NCI-H748 treated with DMSO at 0.1 percent for 48 hours (cell line): ENCODE data around the gene HIC1.

Experiments used
- DNase-seq: peaks from one replicate; lab custom pipeline; 2025; lab: John Stamatoyannopoulos, UW

Gene HIC1

DNA sequence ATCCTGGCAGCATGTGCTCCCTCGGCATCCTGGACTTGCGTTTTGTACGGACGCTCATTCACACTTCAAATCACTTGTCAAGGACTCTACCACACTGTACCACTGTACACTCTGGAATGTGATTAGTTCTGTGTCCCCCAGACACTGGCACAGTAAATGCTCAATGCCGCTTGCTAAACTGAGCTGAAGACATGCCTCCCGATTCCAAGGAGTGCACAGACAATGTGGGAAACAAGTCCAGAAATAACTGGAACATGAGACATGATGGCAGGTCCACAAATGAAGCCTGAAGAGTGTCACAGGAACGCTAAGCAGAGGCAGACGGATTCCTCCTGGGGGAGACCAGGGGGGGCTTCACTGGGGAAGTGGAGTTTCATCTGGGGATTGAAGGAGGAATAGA, 22.1 kb downstream of the HIC1 start:
- no peak for DNase-seq

DNA sequence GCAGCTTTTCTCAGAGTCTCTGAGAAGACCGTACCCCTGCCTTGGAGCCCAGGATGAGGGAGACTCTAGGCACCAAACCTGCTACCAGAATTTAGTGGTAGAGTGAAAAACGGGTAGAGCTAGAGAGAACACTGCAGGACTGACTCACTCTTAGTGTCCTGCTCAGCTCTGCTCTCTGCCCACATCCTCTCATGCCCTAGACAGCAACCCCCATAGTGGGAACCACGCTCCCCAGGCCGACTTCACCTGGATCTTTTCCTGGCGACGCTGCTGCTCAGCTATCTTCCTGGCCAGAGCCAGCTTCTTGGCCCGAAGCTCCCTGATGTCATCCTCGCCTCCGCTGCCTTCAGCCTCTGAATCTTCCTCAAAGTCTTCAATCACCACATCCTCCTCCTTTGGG, 26.7 kb downstream of the HIC1 start:
- DNase-seq = no peak

DNA sequence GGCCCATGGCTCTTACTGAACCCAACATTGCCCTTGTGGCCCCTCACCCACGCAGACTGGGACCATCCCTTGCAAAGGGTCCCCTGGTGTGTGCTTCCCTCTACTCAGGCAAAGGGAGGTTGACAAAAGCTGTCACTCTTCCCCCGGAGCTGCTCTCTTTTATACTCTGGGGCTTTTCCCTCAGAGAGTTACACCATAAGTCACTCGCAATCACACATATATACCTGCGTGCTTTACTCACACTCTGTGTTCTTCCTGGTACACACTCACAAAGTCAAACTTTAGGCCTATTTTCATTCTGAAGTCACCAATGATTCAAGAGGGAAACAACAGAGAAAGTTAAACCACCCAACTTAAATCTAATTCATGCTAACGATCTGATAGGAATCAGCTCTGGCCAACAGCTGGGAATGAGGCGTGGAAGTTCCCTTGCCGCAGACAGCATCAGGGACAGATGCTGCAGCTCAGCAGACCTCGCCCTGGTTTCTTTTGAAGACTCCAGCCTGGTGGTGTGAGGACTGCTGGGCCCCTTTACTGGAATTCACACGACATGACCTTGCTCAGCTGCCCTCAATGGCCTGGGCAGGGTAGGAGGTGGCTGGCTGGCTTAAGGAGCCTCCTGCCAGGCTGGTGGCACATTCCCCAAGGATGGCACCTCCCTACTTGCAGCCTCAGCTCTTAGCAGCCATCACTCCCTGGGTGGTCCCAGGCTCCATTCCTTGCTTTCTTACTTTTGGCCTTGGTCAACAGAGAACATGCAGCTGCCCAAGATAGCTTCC, 27.3 kb downstream of the HIC1 start:
- no peak for DNase-seq

DNA sequence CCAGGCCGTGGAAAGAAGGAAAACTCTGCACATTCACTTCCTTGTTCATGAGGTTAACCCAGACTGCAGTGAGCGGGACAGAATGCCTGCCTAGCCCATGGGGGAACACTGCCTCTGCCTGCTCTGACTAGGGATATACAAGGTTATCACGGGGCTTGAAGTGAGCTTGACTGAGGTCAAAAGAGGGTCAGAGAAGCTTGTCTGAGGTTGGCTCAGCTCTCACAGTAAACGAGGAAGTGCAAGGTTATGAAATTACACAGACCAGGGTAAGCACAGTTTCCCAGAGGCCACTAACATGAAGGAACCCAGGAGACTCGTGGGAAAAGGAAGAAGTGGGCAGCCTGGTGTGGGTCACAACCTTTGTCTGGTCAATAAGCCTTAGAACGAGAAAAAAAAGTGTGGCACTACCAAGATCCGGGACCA, 28.7 kb downstream of the HIC1 start:
- DNase-seq = no peak

DNA sequence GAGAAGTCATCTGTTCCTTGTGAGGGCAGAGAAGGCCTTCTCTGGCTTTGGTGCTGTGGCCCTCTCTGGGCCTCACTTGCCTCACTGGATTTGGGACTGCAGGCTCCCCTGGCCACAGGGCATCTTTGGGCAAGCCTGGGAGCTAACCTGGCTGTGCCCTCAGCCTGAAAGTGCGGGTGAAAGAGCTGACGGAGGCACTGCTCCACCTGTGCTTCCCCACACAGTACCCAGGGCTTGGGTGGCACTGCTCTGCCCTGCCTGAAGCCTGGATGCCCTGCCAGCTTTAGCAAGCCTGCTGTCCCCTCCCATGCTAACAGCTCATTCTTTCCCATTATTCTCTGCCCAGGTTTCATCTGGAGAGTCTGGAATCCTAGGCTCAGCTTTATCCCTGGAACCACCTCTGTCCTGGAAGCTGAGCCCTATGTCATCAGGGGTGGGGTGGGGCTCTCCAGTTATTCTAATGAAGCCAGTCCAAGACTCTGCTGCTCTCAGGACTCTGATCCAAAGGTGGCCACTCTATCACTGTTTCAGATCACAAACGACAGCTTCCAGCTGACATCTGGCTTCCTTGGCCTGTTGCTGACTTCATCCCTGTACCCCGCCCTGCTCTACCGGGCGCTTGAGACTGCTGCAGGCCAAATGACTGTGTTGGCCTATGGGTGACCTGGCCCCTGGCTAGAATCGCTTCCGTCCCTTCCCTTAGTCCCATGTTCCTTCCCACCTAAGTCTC, 29.3 kb downstream of the HIC1 start:
- DNase-seq = no peak

DNA sequence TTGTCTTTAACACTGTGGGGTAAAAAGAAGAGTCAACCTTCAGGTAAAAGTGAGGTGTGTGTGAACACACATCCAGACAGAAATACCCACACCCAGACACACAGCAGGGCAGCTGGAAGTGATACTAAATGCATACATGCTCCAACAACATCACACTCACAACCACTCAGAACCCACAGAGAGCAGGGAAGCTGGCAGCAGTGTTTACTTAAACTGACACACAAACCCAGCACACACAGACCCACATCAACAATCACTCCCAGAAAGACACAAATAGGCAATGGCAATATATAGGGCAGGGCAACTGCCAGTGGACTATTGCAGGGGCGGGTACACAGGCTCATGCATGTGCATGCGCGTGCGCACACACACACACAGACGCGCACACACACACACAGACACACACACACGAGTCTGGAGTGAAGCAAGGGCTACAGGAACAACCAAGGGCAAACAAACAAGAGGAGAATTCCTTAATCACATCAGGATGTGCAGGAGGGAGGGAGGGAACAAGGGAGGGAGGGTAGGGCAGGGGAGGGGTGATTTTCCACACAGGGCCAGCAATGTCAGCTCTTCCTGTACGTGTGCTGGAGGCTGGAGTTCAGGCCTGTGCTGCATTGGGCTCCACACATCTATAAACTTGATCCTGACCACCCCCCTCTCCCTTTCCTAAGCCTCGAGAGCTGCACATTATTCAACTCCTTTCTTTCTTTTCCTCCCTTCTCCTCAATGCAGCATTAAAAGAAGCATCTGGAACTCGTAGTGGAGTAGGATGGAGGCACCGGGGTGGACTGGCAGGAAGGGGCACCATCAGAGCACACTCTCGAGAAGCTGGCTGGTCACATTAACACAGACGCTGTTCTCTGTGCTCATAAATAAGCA, 30.1 kb downstream of the HIC1 start:
- no peak for DNase-seq

DNA sequence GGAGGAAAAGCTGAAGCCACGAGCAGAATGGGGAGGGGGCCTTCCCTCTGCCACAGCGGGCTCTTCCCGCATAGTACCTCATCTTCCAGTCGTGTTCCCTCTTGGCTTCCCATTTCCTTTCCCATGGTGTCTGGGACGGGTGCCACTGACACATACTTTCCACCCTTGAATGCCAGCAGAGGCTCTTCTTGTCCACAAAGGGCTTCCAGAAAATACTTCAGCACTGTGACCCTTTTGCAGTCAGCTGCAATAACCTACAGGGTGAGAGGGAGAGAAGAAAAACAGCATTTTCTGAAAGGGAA, 30.7 kb downstream of the HIC1 start:
- no peak for DNase-seq

DNA sequence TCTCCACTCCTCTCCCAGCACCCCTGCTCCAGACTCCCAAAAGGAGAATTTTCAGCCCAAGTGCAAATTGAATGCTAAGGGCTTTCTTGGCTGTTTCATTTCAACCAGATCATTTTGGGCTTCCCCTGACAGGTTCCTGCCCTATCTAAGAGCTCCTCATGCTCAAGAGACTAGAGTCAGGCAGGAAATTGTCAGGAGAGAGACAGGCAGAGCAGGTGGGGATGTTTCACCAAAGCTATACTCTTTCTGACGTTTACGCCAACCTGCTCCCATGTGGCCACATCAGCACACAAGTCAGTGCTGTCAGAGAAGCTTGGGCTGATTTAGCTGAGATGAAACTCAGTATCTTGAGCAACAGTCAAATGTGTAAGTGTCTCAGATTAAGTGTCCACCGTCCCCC, 31.4 kb downstream of the HIC1 start:
- no peak for DNase-seq

DNA sequence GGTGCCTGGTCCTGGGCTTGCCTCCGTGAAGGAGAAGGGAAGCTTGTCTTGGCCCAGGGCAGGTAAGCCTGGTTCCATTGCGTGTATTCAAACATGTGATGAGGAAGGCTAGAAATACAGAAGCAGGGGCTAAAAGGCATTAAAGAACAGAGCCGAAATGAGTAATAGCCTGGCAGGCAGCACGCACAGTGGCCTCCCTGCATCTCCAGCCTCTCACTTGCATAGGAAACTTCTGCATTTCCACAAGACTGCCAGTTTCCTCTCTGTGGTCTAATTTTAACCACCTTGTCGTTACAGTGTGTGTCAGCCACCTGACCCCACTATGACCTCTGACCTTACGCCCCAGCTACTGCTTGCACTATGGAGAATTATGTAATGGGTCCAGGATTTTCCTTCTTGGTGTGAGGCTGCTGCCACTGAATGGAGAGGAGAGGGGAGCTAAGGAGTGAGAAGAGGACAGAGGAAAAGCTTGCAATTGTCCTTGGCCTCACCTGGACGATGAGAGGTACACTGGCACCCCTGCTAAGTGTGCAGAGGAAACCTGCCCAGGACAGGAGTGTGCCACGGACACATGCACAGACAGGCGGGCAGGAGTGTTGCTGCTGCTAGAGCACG, 32.8 kb downstream of the HIC1 start:
- DNase-seq = no peak

DNA sequence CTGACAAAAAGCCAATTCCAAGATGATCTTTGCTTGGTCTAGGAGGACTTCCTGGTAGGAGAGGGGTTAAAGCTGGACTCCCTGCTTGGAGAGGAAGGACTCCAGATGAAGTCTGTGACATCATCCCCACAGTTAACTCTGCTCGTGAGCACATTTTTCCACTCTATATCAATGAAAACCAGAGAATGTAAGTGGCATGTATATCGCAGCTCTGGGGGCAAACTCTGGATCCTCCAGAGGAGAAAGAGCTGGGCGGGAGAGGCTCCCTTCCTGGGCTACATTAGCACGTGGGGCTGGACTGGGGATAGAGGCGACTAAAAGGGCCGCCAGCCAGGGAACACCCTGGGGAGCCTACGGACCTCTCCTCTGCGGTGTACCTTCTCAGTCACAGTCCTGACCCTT, 34.1 kb downstream of the HIC1 start:
- DNase-seq = no peak

DNA sequence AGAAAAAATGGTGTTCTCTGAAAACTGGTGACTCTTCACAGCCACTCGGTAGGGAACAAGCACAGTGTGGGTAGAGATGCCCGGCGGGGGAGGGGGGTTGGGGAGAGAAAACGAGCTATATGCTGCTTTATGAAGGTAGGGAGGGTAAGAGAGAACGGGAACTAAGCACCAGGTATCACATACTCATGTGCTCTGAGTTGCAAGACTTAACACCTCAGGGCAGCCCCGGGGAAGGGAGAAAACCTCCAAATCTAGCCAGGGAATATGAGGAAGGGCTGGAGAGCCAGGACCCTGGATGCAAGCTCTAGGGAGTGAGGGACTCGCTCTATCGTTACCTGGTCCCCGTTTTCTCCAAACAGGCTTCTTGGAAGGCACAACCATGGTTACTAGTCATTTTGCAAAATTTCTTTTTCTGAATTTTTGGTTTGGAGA, 35.3 kb downstream of the HIC1 start:
- no peak for DNase-seq

DNA sequence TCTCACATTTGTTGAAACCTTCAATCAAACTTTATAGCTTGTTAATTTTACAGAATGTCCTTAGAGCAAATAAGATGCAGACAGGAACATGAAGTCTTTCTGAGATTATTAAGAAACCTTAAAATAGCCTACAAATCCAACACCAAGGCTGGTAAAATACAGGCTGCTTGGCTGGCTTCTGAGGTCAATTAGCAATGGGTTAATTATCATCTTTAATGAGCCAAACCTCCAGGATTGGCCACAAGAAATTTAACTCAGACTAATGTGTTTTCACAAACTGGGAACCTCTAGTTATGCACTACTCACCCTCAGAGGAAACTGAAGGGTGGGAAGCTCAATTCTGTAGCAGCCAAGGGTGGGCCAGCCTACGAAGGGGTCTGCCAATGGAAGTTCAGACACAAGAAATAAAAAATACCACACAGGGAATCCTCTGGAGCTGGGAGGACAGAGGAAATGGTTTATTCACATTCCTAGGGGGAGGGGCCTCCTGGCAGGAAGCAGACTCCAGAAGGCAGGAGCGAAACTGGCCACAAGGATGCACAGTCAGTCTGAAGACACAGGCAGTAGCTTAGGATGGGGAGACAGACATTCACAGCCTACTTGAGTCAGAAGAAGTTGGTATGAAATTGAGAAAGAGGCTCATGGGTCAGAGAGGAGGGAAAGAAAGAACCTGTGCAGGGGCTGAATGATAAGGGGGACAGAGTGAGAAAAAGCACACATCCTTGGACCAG, 36.1 kb downstream of the HIC1 start:
- DNase-seq = no peak

DNA sequence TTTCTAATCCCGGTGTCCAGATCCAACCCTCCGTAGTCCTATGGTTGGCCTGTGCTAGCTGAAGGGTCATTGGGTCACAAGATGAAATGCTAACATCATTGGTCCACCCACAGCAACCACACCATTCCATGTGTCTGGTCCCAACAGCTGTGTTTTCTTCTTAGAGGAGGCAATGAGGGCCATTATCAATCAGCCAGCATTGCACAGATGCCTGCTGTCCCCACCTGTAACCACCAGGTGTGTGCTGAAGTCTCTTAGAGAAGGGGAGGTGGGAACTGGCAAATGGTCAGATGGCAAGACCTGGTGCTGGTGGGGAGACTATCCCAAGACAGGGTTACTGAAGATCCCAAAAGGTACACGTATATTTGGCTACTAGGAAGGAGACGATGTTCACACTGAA, 37.4 kb downstream of the HIC1 start:
- no peak for DNase-seq

DNA sequence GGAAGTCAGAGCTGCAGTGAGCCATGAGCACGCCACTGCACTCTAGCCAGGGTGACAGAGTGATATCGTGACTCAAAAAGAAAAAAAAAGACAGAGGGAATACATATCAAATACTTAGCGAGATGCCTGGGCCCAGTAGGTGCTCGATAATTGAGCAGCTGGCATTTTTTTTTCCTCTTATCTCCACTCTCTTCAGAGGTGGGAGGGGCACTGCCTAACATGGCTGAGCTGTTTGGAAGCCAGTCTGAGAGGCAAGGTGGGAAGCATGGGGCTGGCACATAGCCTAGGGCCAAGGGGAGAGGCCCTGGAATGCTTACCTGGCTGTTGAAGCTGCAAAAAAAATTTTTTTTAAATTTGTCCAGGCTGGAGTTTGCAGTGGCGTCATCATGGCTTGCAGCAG, 38.4 kb downstream of the HIC1 start:
- DNase-seq = no peak

DNA sequence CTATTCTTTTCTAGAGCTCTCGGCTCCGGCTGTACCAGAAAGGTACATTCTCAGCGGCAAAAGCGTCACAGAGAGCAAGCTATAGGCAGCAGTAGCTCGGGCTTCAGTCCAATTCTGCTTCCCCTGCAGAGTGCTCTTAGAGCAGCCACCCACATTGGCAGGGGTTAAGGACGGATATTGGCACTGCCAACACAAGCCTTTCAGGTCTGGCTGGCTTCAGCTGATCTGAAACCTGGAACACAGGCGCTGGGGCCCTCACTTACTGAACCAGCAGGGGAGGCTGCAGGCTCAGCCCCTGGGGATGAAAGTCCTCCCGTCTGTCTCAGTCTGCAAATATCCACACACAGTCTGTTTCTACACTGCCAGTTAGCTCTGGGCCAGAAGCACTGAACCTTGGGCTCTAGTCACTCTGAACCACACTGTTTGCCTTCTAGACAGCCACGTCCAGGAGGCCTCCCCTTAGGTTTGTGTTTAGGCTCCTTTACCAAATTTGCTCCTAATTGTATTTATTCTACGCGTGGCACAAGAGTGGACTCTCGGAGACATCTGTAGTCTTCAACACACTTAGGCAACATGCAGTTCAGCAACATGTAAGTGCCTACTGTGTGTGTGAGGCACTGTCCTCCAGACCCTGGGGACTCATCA, 40.1 kb downstream of the HIC1 start:
- no peak for DNase-seq

DNA sequence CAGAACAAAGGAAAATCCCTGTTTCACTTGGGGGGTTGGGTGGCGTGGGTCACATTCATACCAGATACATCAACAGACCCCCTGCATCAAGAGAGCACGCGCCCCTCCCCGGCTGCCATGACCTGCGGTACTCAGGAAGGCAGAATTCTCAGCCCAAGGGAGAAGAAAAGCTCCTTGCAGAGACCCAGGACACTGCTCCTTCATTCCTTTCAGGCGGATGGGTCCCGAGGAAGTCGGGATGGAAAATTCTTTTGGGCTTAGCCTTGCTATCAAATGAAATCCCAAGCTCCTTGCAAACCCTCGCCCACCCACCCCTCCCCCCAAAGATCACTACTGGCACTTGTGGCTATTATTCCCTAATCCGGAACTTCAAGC, 40.6 kb downstream of the HIC1 start:
- DNase-seq = no peak

DNA sequence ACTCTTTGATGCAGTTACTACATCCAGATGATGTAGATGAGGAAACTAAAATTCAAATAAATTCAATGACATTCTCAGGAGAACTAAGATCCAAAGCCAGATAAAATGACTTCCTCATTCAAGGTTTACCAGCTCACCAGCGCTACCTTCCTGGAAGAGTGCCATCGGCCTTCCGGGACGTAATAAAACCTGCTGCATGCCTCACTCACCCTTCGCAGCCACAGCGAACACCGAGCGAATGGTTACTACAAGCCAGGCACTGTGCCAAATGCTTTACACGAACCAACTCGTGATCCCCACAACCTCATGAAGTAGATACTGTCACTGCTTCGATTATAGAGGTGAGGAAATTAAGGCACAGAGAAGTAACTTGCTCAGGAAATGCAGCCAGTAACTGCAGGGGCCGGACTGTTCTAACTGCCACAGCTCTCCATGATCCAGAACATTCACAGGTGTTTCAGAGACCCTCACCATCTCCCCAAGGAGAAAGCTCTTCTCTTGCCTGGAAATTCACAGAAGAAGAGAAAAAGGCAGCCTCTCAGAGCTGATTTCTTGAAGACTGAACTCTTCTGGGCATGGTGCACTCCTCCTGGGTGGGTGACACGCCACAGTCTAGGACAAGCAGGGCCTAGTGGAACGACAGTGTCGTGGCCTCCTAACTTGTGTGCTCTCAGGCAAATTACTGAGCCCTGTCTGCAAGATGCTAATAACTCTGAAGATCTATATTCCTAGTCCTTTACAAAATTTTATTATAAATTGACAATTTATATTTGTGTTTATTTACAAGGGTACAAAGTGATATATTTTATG, 46.8 kb downstream of the HIC1 start:
- DNase-seq = no peak

DNA sequence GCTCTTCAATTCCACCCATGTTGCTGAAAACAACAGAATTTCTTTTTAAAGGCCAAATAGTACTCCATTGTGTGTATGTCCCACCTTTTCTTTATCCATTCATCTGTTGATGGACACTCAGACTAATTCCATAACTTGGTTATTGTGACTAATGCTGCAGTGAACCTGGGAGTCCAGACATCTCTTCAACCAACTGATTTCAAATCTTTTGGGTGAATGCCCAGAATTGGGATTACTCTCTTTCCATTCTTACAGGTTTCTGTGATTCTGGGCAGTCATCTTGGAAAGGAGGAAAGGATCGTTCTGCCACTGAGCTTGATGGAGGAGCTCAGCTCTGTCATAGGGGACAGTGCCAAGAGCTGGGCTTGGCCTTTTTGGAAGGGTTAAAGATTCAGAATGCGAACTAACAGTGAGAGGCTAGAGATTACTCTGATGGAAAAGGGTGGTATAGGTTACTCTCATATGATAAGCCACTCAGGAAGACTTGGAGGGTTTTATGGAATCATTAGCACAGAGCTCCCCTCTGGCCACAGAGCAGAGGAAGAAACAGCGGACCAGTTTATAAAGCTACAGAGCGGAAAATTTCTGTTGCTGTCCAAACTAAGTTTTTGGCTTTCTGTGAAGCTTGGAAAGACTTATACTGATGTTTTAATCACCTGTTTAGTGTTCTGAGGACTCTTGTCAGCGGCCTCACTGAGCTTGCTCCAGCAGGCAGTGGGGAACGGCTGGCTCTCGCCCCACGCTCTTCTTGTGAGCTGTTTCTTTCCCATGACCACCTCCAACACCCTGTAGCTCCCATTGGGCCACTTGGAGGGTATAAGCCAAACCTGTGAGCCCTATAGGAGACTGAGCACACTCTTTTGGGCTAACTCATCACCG, 48.3 kb downstream of the HIC1 start:
- DNase-seq = no peak

DNA sequence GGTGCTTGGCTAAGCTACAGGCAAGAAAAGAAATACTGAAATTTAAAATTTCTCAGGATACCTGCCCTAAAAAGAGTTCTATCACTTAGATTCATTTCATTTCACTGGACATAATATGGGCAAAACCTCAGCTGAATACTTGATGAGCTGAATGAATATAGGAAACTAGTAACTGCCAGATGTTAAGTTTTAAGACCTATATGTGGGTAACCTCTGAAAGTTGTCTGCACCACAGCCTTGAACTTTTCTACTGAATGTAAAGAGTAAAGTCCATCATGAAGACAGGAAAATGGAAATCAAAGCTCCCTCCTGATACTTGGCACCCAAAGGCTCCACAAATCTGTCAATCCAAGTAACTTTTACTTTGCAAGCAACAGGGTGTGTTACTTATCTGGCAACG, 50.8 kb downstream of the HIC1 start:
- no peak for DNase-seq
